ENCODE results near the gene TNFAIP8L3.
"Not testable (repeated sequence)": the region's sequence is repeated elsewhere in the genome, so short reads cannot be mapped to it uniquely, and the experiment has no call there.

TNFAIP8L3 gene

GRCh38 chr15:51094606-51095569, at the start of gene TNFAIP8L3:
TSS of gene TNFAIP8L3 (minus strand) at chr15:51094906. CDS start at chr15:51094595, 311 bp downstream.
- DNase-seq (ENCODE audit: low read depth): peak; percentile 33

- peak; percentile 91 for DNase-seq (ENCODE audit: low read depth)
Observed at GRCh38 chr15:51144021-51144532, 49.4 kb upstream of the TNFAIP8L3 start.

GRCh38 chr15:51140347-51140746, 45.6 kb upstream of the TNFAIP8L3 start:
- DNase-seq (ENCODE audit: low read depth): not testable (repeated sequence)

GRCh38 chr15:51139091-51139490, 44.4 kb upstream of the TNFAIP8L3 start:
- no peak for DNase-seq (ENCODE audit: low read depth)

GRCh38 chr15:51137880-51138430, 43.2 kb upstream of the TNFAIP8L3 start:
- DNase-seq (ENCODE audit: low read depth): no peak

GRCh38 chr15:51137024-51137423, 42.3 kb upstream of the TNFAIP8L3 start:
- no peak for DNase-seq (ENCODE audit: low read depth)

- DNase-seq (ENCODE audit: low read depth): peak; percentile 10
Observed at GRCh38 chr15:51135276-51135675, 40.6 kb upstream of the TNFAIP8L3 start.

- peak; percentile 62 for DNase-seq (ENCODE audit: low read depth)
Observed at GRCh38 chr15:51134416-51135199, 39.9 kb upstream of the TNFAIP8L3 start.

GRCh38 chr15:51133140-51133765, 38.5 kb upstream of the TNFAIP8L3 start:
- DNase-seq (ENCODE audit: low read depth): no peak

- DNase-seq (ENCODE audit: low read depth): peak; percentile 99
Observed at GRCh38 chr15:51132384-51133139, 37.9 kb upstream of the TNFAIP8L3 start.

DNA sequence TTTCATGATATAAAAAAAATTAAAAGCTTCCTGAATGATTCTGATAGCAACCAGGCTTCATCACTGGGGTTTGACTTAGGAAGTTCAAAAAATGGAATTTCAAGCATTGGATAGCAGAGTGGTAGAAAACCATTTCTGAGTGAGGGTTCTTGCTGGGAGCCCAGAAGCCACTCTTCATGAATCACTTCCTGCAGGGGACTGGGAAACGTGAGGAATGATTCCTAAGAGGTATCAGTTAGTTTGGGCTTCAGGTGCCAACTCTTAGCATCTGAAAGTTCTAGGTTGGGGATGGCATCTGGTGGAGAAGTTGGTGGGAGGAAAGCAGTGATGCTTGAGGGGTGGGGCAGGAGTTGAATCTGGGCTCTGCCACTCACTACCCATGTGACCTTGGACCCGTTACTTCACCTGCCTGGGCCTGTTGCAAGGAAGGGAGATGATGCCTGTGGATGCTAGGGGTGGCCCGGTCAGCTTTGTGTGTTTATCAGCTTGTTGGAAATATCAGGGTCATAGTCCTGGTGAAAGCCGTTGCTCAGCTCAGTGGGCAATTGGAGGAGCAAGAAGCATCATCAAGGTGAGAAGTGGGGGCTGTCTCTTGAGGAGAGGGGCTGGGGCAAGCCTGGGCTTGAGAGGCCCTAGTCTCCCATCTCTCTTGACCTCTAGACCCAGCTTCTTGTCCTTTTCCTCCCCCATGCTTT, 37.0 kb upstream of the TNFAIP8L3 start:
- DNase-seq (ENCODE audit: low read depth): no peak

GRCh38 chr15:51130344-51130743, 35.6 kb upstream of the TNFAIP8L3 start:
- DNase-seq (ENCODE audit: low read depth): no peak

GRCh38 chr15:51129535-51130188, 35.0 kb upstream of the TNFAIP8L3 start:
- DNase-seq (ENCODE audit: low read depth): no peak

- peak; percentile 33 for DNase-seq (ENCODE audit: low read depth)
Observed at GRCh38 chr15:51128701-51129100, 34.0 kb upstream of the TNFAIP8L3 start.

DNA sequence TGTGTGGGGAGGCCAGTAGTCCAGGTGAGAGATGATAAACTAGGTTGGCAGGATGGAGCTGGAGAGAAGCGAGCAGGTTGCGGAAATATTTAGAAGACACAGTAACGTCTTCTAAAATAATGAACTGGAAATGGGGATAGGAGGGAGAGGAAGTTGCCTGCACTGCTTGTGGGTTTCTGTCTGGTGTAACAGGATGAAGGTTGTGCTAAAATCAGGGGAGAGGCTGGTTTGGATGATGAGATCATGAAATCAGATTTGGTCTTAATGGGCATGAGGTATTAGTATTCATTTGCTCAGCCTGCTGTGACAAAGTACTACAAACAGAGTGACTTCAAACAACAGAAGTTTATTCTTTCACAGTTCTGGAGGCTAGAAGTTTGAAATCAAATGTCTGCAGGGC, 32.1 kb upstream of the TNFAIP8L3 start:
- DNase-seq (ENCODE audit: low read depth): no peak

DNA sequence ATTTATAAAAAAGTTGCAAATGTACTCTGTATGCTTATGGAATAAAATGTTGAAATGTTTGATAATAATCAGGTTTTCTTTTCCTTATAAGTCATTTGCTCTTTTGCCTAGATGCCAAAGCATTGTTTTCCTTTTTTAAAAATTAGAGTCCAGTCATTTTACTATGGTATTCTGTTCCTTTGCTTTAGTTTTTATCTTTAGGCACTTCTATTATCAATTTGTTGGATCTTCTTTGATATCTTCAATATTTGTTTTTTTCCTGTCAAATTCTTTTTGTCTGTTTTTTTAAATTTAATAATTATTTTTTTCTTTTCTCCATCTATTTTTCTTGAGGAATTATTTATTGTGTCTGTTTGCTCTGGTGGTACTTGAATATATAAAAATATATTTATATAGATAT, 28.3 kb upstream of the TNFAIP8L3 start:
- DNase-seq (ENCODE audit: low read depth): not testable (repeated sequence)

DNA sequence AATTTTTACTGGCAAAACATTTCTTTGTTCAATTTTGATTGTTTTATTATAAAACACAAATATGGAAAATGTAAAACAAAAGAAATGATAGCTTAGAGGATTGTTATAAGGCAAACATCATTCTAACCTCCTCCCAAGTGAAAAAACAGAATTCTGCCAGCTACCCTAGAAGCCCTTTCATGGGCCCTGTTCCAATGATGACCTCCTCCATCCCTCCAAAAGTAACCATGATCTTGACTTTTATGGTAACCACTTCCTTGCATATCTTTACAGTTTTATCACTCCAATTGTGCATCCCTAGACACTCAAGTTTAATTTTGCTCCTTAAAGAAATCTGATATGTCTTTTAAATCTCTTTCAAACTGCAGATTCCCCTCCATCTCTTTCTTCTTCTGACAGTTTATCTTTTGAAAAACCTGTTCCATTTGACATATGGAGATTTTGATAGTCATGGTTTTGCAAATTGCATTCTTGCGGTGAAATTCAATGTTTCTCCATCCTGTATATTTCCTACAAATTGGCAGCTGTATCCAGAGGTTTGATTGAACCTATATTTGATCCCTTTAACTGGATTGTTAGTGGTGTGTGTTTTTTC, 27.0 kb upstream of the TNFAIP8L3 start:
- no peak for DNase-seq (ENCODE audit: low read depth)

DNA sequence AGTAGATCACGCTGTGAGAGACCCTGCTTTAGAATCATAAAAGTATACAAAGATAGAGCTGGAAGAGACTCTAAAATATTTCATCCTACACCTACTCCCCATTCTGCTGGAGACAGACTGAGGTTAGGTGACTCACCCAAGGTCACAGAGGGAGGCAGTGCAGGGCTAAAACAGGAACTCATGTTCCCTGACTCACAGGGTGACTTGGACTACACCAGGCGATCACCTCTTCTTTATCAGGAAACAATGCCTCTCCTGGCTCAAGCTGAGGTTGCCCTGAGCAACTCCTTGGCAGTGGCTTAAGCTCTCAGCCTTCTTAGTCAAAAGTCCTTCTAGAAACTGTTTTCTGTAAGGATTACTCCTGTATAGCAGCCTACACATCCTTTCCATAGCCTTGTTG, 26.4 kb upstream of the TNFAIP8L3 start:
- DNase-seq (ENCODE audit: low read depth): peak; percentile 98

DNA sequence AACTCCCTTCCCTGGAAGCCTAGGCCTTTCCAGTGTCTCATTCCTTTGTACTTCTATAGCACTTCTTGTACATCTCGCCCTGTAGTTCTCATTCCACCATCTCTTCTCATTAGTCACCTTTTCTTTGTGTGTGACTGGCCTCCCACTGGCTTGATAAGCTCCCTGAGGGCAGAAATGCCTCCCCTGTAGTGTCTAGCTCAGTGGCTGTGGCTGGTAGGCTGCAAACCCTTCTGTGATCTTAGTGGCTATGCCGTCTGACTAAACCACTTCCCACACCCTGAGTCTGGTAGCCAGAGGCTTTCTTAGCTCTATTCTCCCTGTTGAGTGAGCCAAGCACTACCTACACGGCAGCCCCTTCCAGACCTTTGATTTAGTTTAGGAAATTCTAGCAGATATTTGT, 24.4 kb upstream of the TNFAIP8L3 start:
- DNase-seq (ENCODE audit: low read depth): peak; percentile 12

Data from iris pigment epithelial cell (primary cell).